ENCODE measurements around the gene CCL5. TPM values are rescaled to one million over a fixed set of nuclear protein-coding genes. Genes with fewer than 3 reads are reported as not detected.

Gene CCL5
- total RNA-seq, 1 donor from 2014 or later, result 28.9 TPM

DNA sequence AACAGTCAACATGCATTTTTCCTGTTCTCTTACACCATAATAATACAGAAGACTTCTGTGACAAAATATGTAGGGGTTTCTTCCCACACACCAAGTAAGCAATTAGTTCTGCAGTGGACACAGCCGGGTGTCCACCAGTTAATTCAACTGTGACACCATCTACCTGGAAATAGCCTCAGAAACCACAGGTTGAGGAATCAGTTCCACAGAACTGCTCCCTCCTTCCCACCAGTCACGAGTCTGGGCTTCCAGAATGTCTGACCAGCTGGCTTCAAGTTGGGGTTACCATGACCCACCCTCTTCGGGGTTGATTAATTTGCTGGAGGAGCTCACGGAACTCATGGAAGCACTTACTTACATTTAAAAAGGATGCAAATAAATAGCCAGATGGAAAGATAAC is 13.6 kb upstream of the CCL5 start:
- H3K27me3 Mint-ChIP-seq (ENCODE audit: low read depth), result no peaks in the 10 kb centered on the region
- DNase-seq (ENCODE audit: low spot score), result no peak
- no peak overlapping the region for H3K4me3 Mint-ChIP-seq (ENCODE audit: low read depth)
- no peaks in the 10 kb centered on the region for H3K9me3 Mint-ChIP-seq
- intact Hi-C loops (cut with micrococcal nuclease), result loop anchor here (5.0 kb wide), 1 partner anchor 46 kb away; no protein-coding TSS in a partner anchor
- no peak overlapping the region for H3K27ac Mint-ChIP-seq
- H3K4me1 Mint-ChIP-seq (ENCODE audit: low read depth), result peaks cover 64% of the 10 kb centered on the region
- no peaks in the 10 kb centered on the region for H3K36me3 Mint-ChIP-seq (ENCODE audit: low read depth)

DNA sequence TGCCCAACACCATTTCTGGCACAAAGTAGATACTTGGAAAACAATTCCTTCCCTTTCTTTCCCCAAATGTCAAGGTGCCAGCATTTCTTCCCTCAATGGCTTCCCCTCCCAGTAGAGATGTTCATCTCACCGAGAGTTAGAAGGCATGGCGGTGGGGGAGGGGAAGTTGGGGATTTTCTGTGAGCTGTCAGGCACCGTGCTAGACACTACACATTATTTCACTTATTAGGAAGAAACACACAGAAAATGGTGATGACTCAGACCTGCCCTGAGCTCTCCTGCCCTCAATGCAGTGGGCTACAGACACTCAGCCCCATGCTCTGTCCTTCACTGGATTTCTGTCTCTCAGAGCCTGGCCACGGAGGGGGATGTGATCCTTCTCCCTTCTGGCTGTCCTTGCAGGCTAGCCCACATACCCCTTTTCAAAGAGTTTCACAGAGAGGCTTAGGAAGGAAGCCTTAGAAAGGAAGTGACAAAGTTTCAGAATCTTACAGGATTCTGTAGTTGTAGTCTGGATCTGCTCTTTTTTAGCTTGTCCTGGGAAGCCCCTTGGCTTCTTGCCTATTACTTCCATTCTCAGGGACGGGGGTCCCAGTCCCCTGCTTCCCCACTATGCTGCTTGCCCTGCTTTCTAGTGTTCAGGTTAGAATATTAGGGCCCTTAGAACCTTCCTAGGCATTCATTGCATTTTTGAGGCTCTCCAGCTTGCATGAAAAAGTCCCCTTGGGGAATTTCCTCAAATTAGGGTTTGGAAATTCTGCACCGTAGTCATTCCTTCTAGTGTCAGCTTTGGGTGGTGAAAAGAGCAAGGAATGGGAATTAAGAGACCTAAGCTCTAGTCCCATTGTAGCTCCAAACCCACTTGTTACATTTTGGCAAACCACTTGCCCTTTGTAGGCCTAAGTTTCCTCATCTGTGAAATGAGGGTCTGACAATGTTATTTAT is 12.2 kb upstream of the CCL5 start:
- no peaks in the 10 kb centered on the region for H3K9me3 Mint-ChIP-seq
- intact Hi-C loops (cut with micrococcal nuclease), result loop anchor here (1.0 to 5.0 kb wide), 2 partner anchors 12 to 45 kb away; partner anchors contain the start of gene CCL5

DNA sequence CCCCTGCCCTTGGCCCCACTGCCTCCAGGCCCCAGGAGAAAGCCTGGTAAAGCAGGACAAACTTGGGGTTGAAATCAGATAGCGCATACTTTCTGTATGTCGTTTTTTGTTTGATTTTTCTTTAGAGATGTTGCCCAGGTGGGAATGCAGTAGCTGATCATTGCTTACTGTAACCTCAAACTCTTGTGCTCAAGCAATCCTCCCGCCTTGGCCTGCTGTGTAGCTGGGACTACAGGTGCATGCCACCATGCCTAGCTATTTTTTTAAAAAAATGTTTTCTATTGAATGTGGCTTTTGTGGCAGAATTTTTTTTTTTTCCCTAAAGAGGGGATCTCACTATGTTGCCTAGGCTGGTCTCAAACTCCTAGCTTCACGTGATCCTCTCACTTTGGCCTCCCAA is 11.1 kb upstream of the CCL5 start:
- intact Hi-C loops (cut with micrococcal nuclease), result loop anchor here (5.0 kb wide), 1 partner anchor 44 kb away; no protein-coding TSS in a partner anchor
- Mint-ChIP-seq H3K9me3 (no peaks in the 10 kb centered on the region), H3K27ac (no peak overlapping the region), H3K27me3 (ENCODE audit: low read depth) (no peaks in the 10 kb centered on the region), H3K4me3 (ENCODE audit: low read depth) (no peak overlapping the region), H3K4me1 (ENCODE audit: low read depth) (peaks cover 54% of the 10 kb centered on the region), H3K36me3 (ENCODE audit: low read depth) (no peaks in the 10 kb centered on the region)
- DNase-seq (ENCODE audit: low spot score), result no peak

More for the DNA sequence above, 12.2 kb upstream of the CCL5 start:
- Mint-ChIP-seq H3K36me3 (ENCODE audit: low read depth) (no peaks in the 10 kb centered on the region), H3K4me3 (ENCODE audit: low read depth) (no peak overlapping the region), H3K27me3 (ENCODE audit: low read depth) (no peaks in the 10 kb centered on the region), H3K27ac (peak overlapping the region; percentile 83), H3K4me1 (ENCODE audit: low read depth) (peaks cover 57% of the 10 kb centered on the region)
- DNase-seq (ENCODE audit: low spot score), result no peak

DNA sequence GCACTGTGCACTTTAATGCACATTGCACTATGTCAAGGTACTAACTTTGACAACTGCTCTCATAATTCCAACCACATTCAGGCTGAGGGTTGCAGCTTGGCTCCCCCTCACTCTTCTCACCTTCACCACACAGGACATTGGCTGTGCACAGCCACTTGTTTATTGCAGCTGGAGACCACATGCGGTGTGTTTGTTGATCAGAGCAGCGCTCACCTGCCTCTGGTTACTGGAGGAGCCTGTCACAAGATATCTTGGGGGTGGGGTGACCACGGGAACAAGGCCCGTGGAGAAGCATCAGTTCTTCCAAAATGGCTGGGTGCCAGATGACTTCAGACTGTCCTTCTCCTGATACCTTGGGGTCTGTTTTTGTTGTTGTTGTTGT is 10.6 kb upstream of the CCL5 start:
- DNase-seq (ENCODE audit: low spot score), result peak; percentile 33
- H3K9me3 Mint-ChIP-seq, result no peaks in the 10 kb centered on the region
- no peak overlapping the region for H3K4me3 Mint-ChIP-seq (ENCODE audit: low read depth)
- H3K4me1 Mint-ChIP-seq (ENCODE audit: low read depth), result peaks cover 49% of the 10 kb centered on the region
- no peaks in the 10 kb centered on the region for H3K36me3 Mint-ChIP-seq (ENCODE audit: low read depth)
- H3K27ac Mint-ChIP-seq, result peak overlapping the region; percentile 58
- intact Hi-C loops (cut with micrococcal nuclease), result loop anchor here (5.0 kb wide), 1 partner anchor 43 kb away; no protein-coding TSS in a partner anchor
- no peaks in the 10 kb centered on the region for H3K27me3 Mint-ChIP-seq (ENCODE audit: low read depth)

DNA sequence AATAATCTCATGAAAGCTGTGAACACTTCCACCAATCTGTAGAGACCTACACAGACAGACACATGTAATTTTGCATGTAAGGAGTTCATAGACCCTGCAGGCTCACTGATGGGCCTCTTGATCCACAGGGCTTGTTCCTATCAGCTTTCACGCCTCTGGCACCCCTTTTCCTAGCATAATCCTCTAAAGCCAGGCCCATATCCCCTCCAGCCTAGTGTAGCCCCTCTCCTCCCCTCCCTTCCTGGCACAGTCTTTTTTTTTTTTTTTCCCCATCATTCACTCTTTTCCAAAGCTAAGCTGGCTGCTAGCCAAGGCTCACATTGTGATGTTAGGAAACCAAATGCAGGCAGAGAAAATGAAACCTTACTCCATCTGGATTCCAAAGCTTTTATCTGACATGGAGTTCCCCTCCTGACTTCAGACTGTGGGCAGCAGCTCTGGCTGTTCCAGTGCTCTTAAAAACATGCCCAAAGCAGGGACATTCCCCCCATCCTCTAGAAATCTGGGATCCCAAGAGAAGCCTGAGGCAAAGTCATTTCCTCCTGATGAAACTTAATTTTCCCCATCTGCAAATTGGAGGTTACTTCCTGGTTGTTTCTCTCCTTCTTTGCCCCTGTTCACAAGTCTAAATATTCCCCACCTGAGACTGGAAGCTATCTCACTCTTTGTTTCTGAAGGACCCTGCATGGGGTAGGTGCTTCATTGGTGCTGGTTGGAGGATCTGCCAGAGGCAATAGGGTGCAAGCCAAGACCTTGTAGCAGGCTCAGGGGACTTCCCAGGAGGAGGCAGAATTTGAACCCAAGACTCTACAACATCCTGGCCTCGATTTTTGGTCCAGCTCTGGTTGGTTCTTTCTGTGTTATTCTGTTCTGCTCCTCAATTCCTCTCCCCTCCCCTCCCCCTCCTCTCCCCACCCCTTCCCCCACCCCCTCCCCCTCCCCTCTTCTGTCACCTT is 9.9 kb upstream of the CCL5 start:
- no peaks in the 10 kb centered on the region for H3K36me3 Mint-ChIP-seq (ENCODE audit: low read depth)
- peaks cover 42% of the 10 kb centered on the region for H3K4me1 Mint-ChIP-seq (ENCODE audit: low read depth)
- H3K27ac Mint-ChIP-seq, result peak overlapping the region; percentile 51
- H3K9me3 Mint-ChIP-seq, result no peaks in the 10 kb centered on the region
- no peak for DNase-seq (ENCODE audit: low spot score)
- H3K4me3 Mint-ChIP-seq (ENCODE audit: low read depth), result no peak overlapping the region
- intact Hi-C loops (cut with micrococcal nuclease), result loop anchor here (5.0 kb wide), 1 partner anchor 43 kb away; no protein-coding TSS in a partner anchor
- no peaks in the 10 kb centered on the region for H3K27me3 Mint-ChIP-seq (ENCODE audit: low read depth)

DNA sequence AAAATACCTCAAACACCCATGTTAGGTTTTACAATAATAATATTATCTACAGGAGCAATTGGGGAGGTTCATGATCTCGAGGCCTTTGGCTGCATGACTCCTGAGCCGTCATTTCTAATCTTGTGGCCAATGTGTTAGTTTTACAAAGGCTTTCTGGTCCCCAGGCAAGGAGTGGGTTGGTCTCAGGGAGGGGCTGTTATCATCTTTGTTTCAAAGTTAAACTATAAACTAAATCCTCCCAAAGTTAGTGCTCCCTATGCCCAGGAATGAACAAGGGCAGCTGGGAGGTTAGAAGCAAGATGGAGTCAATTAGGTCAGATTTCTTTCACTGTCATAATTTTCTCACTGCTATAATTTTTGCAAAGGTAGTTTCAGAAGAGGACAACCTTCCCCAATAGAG is 9.1 kb upstream of the CCL5 start:
- H3K4me1 Mint-ChIP-seq (ENCODE audit: low read depth), result peaks cover 41% of the 10 kb centered on the region
- H3K9me3 Mint-ChIP-seq, result no peaks in the 10 kb centered on the region
- H3K36me3 Mint-ChIP-seq (ENCODE audit: low read depth), result no peaks in the 10 kb centered on the region
- H3K27me3 Mint-ChIP-seq (ENCODE audit: low read depth), result no peaks in the 10 kb centered on the region
- intact Hi-C loops (cut with micrococcal nuclease), result no loop called here
- no peak overlapping the region for H3K4me3 Mint-ChIP-seq (ENCODE audit: low read depth)
- DNase-seq (ENCODE audit: low spot score), result no peak
- peak overlapping the region; percentile 40 for H3K27ac Mint-ChIP-seq

DNA sequence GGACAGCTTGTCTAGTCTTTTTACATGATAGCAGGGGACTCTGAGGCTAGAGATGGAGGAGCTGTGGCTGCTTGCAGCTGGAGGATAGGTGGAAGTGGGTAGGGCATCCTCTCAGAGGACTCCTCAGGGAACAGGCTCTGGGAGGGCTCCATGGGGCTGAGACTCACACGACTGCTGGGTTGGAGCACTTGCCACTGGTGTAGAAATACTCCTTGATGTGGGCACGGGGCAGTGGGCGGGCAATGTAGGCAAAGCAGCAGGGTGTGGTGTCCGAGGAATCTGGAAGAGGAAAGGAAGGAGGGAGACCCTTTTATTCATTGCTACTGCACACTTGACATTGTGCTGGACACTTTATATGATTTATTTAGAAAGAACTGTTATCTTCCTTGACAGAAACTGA is 1.8 kb downstream of the CCL5 start:
- no peak for DNase-seq (ENCODE audit: low spot score)
- intact Hi-C loops (cut with micrococcal nuclease), result no loop called here
- no peaks in the 10 kb centered on the region for H3K9me3 Mint-ChIP-seq
- peaks cover 50% of the 10 kb centered on the region for H3K4me1 Mint-ChIP-seq (ENCODE audit: low read depth)
- H3K4me3 Mint-ChIP-seq (ENCODE audit: low read depth), result peak overlapping the region; percentile 69
- H3K27me3 Mint-ChIP-seq (ENCODE audit: low read depth), result no peaks in the 10 kb centered on the region
- H3K36me3 Mint-ChIP-seq (ENCODE audit: low read depth), result peaks cover 19% of the 10 kb centered on the region
- peak overlapping the region; percentile 69 for H3K27ac Mint-ChIP-seq

DNA sequence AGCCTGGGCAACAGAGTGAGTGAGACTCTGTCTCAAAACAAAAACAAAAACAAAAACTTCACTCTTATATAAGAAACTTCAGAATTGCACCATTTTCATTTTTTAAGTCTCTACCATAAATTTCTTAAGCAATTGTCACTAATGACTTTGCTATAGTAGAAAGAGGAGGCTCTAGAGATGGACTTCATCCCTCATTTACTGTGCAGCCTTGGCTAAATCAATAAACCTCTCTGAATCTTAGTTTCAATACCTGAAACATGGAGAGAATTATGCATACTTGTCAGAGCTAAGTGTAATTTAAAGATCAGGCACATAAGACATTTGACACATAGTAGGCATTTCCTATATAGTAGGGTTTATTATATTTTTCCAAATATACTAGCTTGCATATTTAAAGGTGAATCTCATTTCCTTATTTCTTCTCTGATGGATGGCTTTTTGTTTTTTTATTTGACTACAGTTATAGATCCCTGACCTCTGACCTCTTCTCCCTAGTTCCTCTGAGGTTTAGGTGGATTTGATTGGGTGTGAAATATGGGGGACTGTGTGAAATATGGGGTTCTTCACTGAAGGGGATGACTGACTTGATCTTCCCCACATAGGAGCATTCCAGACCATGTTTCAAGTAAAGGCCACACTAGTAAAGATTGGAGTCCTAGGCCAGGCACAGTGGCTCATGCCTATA is 2.7 kb downstream of the CCL5 start:
- peaks cover 50% of the 10 kb centered on the region for H3K4me1 Mint-ChIP-seq (ENCODE audit: low read depth)
- no peak for DNase-seq (ENCODE audit: low spot score)
- peaks cover 22% of the 10 kb centered on the region for H3K36me3 Mint-ChIP-seq (ENCODE audit: low read depth)
- H3K27ac Mint-ChIP-seq, result peak overlapping the region; percentile 36
- intact Hi-C loops (cut with micrococcal nuclease), result no loop called here
- no peaks in the 10 kb centered on the region for H3K27me3 Mint-ChIP-seq (ENCODE audit: low read depth)
- H3K4me3 Mint-ChIP-seq (ENCODE audit: low read depth), result peak overlapping the region; percentile 21
- no peaks in the 10 kb centered on the region for H3K9me3 Mint-ChIP-seq

DNA sequence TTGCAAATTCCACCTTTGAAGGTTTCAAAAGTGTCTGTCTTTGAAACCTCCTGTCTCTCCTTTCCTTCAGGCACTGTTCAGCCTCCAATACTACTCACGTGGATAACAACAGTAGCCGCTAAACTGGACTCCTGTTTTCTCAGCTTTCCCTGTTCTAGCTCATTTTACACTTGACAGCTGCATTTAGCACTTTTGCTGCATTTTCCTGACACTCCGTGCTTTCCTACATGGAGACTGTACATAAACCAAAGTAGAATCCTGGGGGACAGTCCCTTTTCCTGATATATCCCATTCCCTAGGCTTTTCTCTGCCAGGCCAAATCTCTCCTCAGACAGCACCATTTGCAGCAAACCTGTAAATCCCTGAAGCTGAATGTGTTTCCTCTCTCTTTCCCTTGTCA is 3.6 kb downstream of the CCL5 start:
- DNase-seq (ENCODE audit: low spot score), result no peak
- Mint-ChIP-seq H3K27ac (no peak overlapping the region), H3K4me1 (ENCODE audit: low read depth) (peaks cover 53% of the 10 kb centered on the region), H3K4me3 (ENCODE audit: low read depth) (no peak overlapping the region), H3K27me3 (ENCODE audit: low read depth) (no peaks in the 10 kb centered on the region), H3K36me3 (ENCODE audit: low read depth) (peaks cover 27% of the 10 kb centered on the region), H3K9me3 (no peaks in the 10 kb centered on the region)
- intact Hi-C loops (cut with micrococcal nuclease), result no loop called here

DNA sequence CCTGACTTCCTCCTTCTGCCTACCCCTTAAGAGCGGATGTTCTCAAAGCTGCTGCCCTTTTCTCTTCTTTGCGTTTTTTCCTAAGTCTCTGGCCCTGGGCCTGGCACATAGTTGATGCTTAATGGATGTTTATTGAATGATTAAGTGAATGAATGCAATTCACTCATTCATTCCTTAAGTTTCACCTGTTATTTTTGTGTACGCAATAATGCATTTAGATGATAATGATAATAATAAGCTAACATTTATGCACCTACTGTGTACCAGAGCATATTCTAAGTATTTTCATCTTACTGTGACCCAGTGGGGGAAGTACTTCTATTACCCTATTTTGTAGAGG is 4.4 kb downstream of the CCL5 start:
- no peak for DNase-seq (ENCODE audit: low spot score)
- Mint-ChIP-seq H3K36me3 (ENCODE audit: low read depth) (peaks cover 35% of the 10 kb centered on the region), H3K4me1 (ENCODE audit: low read depth) (peaks cover 53% of the 10 kb centered on the region), H3K4me3 (ENCODE audit: low read depth) (no peak overlapping the region), H3K27ac (peak overlapping the region; percentile 20), H3K9me3 (no peaks in the 10 kb centered on the region), H3K27me3 (ENCODE audit: low read depth) (no peaks in the 10 kb centered on the region)
- intact Hi-C loops (cut with micrococcal nuclease), result no loop called here

DNA sequence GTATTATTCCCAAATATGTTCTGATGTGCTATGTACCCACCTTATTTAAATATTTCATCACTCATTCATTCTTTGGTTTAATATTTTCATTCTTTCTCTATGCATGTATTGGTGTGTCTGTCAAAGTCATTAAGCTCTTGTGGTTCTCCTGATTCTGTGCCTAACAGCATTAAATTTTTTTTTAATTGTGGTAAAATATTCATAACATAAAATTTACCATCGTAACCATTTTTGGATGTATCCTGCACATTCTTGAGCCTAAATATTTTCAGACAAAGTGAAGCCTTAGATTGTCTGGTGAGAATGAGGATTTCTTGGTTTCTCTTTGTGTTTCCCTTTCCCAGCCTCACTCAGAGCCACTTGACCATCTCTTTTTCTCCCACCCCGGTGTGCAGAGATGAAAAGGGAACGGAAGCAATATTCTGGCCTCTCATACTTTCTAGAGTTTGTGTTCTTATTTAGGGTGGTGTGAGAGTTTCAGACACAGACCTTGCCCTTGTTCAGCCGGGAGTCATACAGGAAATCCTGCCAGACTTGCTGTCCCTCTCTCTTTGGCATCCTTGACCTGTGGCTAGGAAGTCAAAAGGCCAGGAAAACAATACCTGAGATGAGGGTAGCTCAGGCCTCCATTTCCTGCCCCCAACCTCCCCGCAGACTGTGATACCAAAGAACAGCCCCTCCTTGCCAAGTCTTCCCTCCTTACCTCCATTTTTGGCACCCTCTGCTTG is 4.9 kb downstream of the CCL5 start:
- Mint-ChIP-seq H3K36me3 (ENCODE audit: low read depth) (peaks cover 35% of the 10 kb centered on the region), H3K27ac (peak overlapping the region; percentile 20), H3K27me3 (ENCODE audit: low read depth) (no peaks in the 10 kb centered on the region), H3K4me3 (ENCODE audit: low read depth) (peak overlapping the region; percentile 6), H3K4me1 (ENCODE audit: low read depth) (peaks cover 48% of the 10 kb centered on the region), H3K9me3 (no peaks in the 10 kb centered on the region)
- intact Hi-C loops (cut with micrococcal nuclease), result no loop called here
- DNase-seq (ENCODE audit: low spot score), result no peak

Data from activated T-helper 2 cell treated with anti-CD3 and anti-CD28 coated beads, Interferon-gamma antibody, Interleukin-2, Interleukin-4, amounts not matched to agents 10 μg/mL and 5 μg/mL and 100 μg/mL, durations not matched to agents 14 hours and 24 hours and 36 hours (primary cell).